HG03442 (cell line): ENCODE data around the gene KRTAP10-6.
"Not testable (repeated sequence)": the region's sequence is repeated elsewhere in the genome, so short reads cannot be mapped to it uniquely, and the experiment has no call there.

Experiments used
- ATAC-seq: cut with Tn5 transposase; IDR thresholded peaks from one replicate; pipeline ENCODE4 v1.9.1; 2021; ENCODE audit warnings: mild to moderate bottlenecking, moderate library complexity; ENCODE audit not compliant: unreplicated experiment

The KRTAP10-6 gene

DNA sequence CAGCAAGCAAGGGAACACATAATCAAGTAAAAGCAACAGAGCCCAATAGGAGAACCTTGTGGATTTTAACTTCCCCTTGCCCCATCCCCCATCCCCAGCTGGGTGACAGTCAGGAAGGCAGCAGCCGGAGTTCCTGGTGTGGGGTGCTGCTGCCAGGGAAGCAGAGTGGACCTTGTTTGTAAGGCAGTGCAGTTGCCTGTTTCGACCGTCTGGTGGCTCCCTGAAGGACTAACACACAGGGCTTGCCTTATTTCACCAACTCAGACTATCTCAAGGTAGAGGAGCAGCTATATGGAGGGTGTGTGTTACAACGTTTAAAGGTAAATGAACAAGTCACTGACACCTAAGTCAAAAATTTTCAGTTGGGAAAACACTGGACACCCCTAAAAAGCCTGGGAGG, 26.2 kb upstream of the KRTAP10-6 start:
- ATAC-seq: no peak

DNA sequence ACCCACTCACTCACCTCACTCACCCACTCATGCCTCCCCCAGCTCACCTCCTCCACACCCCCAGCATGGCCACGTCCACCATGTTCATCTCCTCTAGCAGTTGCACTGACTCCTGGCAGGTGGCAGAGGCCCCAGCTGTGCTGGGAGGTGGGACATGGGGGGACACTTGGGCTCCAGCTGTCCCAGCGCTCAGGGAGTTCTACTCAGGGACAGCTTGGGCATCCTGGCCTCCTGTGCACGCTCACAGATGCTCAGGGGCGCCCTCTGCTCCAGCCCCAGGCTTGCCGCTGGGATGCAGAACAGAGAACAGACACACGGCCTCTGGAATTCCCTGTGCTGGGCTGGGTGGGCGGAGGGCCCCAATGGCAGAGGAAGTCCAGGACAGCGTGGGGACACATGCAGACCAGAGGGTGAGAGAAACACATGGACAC, 24.8 kb upstream of the KRTAP10-6 start:
- no peak for ATAC-seq

DNA sequence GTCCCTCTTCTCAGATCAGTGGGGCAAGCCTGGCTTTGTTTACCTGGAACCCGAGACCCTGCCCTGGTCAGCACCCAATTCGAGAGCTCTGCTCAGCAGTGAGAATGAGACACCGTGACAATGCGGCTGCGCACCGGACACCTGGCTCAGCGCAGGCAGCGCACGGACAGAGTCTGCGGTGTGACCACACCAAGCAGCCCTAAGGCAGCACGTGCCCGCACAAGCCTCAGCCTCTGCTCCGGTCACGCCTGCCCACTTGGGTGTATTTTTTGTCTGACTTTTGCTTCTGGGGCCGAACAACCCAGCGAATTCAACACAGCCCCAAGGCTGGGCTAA, 24.3 kb upstream of the KRTAP10-6 start:
- no peak for ATAC-seq

DNA sequence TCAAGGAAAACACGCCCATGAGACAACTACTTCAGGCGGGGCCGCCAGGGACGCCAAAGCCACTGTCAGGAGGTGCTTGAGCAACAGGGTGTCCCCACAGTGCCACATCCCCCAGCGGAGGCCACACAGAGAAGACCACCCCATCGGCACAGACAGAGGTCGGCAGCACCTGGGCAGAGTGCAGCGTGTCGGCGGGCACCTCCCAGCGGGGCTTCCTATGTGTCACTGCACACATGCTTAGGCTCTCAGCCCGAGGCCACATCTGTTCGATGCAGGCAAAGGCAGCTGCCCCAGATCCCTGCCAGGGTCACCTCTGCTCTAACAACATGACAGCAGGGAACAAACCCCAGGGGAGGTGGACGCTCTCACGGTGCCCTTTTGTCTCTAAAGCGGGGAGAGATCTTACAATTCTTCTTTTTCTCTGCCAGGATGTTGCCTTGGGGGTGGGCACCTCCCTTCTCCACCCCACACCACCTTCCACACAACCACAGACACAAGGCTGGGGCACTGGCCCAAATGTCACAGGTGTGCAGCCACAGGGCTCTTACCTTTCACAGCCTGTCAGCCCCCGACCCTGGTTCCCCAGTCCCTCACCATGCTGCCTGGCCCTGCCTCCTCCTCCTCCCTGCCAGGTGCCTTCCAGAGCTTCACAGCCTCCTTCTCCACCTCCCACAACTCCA, 23.7 kb upstream of the KRTAP10-6 start:
- ATAC-seq: no peak

DNA sequence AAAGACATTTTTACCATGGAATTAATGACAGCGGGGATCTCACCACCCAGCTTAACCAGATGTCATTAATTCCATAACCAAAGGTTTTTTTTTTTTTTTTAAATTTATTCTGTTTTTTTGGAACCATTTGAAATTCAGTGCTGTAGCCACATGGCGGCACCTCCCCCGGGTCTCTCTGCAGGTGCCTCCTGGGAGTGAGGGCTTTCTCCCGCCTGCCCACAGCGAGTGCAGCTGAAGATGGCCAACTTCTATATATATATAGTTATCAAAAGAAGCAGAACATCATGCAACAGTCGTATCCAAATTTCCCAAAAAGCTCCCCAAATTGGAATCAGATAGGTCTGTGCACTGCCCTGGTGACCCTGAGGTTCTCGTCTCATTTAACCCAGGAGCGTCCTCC, 23.2 kb upstream of the KRTAP10-6 start:
- ATAC-seq: no peak

DNA sequence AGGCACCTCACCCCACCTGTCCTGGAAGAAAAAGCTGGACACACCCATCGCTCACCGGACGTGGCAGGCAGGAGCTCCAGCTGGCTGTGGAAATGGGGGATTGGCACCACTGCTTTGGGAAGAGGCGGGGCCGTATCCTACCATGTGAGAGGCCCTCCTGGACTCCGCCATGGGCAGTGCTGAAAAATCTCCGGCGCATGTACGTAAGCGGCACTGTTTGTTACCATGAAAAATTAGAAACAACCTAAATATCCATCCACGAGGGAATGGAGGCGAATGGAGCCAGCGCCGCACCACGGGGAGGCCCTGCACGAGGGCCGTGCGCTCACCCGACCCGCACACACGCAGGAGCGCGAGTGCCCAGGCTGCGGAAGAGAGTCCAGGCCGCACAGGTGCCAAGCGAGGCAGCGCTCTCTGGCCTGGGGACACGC, 22.7 kb upstream of the KRTAP10-6 start:
- no peak for ATAC-seq

DNA sequence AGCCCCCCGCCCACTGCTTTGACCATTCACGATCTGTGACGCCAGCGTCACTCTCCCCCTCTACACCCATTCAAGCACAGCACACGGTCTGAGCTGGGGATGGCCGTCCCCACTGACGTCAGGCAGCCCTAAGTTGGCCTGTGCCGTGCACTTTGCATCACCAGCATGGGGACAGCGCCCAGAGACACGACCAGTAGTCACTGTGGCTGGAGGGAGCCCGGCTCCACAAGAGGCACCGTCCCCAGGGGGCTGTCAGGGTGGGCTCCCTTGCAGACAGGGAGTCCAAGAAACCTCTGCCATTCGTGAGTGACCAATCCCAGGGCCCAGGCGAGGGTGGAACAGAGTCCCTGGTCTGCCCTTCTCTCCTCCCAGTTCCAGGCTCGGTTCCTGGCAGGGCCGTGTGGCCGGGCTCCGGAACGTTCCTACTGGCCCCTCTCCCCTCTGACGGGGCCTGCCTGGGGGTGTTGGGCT, 21.9 kb upstream of the KRTAP10-6 start:
- no peak for ATAC-seq

DNA sequence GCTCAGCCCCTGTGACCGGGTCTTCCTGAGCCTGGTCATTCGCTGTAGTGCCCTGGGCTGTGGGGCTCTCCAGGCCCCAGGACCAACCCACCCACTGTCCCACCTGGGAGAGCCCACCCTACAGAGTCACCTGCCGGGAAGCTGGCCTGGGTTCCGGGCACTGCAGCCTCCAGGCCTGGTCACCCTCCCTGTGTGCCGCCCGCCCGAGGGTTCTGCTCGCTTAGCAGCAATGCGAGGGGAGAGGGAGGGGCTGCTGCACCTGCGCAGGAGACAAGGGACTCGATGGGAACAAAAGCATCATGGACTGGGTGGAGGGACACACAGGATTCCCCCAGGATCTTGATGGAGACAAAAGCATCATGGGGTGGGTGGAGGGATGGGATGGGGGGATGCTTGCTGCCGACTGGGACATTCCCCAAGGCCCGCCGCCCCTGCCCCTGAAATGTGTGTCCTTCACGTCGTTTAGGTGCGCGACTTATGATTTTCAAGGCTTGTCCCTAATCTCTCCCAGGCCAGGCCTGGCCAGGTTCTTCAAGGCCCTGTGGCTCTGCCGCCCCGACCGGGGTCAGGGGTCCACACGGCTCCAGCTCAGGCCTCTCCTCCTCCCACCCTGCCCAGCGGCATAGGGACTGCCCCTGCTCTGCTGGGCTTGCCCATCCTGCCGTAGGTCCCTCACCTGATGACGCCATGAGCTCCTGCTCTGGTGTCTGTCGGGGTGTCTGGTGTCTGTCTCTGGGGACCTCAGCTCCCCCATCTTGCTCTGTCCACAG, 21.3 kb upstream of the KRTAP10-6 start:
- no peak for ATAC-seq

DNA sequence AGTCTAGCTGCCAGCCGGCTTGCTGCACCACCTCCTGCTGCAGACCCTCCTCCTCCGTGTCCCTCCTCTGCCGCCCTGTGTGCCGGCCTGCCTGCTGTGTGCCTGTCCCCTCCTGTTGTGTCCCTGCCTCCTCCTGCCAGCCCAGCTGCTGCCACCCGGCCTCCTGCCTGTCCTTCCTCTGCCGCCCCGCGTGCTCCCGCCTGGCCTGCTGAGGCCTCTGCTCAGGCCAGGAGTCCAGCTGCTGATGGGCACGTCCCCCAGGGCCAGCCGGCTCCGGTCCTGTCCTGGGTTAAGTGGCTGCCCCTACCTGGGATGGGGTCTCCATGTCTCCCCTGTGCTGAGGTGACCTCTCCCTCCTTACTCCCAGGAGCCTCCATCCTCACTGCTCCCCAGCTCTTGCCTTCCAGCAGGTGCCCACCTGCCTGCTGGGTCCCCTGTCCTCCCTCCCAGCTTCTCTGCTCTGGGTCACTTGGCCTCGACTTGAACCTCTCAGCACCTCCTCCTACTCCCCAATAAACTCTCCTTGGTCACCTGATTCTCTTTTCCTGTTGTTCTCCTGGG, 20.4 kb upstream of the KRTAP10-6 start:
- no peak for ATAC-seq

DNA sequence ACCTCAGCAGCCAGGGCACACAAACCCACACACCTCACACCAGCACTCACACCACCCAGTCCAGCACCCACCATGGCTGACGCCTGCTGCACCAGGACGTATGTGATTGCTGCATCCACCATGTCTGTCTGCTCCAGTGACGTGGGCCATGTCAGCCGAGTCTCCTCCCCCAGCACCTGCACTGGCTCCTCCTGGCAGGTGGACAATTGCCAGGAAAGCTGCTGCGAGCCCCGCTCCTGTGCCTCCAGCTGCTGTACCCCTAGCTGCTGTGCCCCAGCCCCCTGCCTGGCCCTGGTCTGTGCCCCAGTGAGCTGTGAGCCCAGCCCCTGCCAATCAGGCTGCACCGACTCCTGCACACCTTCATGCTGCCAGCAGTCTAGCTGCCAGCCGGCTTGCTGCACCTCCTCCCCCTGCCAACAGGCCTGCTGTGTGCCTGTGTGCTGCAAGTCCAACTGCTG, 19.8 kb upstream of the KRTAP10-6 start, which contains the start of gene KRTAP10-8:
Gene KRTAP10-8, plus strand, starts transcription at position 51 of the 458 bp plus-strand sequence. Its CDS starts 22 bp downstream, at position 73.
- no peak for ATAC-seq

DNA sequence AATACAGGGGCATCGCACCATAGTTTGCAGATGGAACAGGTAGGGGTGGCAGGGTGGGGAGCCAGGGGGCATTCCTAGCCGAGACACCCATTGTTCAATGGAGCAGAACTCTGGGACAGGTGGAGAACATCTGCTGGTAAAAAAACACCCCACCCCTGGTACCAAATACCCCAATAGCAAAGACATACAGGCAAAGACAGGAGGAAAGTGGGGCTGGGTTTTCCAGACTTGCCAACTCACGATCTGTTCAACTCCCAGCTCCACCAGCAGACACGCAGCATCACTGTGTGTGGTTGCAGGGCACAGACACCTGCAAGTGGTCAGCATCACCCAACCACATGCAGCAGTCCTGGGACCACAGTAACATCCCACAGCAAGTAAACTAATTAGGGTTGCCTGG, 19.2 kb upstream of the KRTAP10-6 start:
- no peak for ATAC-seq

DNA sequence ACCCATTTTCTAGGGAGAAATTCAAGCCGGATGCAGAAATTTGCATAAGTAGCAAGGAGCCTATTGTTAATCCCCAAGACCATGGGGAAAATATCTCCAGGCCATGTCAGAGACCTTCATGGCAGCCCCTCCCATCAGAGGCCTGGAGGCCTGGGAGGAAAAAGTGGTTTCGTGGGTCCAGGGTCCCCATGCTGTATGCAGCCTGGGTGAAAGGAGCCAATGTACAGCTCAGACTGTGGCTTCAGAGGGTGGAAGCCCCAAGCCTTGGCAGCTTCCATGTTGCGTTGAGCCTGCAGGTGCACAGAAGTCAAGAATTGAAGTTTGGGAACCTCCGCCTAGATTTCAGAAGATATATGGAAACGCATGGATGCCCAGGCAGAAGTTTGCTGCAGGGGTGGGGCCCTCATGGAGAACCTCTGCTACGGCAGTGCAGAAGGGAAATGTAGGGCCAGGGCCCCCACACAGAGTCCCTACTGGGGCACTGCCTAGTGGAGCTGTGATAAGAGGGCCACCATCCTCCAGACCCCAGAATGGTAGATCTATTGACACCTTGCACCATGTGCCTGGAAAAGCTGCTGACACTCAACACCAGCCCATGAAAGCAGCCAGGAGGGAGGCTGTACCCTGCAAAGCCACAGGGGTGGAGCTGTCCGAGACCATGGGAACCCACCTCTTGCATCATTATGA, 18.0 kb upstream of the KRTAP10-6 start:
- not testable (repeated sequence) for ATAC-seq

DNA sequence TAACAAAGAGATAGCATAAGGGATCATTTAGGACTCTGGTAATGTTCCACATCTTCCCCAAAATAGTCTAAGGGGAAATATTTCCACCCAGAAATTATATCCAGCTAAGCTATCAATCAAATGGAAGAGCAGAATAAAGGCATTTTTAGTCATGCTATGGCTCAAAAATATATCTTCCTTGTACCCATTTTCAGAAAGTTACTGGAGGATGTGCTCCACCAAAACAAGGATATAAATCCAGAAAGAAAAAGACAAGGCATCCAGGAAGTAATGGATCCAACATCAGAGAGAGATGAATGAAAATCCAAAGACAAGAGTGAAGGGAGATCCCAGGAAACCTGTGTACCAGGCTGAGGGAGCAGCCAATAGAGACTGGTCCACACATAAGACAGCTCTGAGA, 16.9 kb upstream of the KRTAP10-6 start:
- ATAC-seq: no peak

DNA sequence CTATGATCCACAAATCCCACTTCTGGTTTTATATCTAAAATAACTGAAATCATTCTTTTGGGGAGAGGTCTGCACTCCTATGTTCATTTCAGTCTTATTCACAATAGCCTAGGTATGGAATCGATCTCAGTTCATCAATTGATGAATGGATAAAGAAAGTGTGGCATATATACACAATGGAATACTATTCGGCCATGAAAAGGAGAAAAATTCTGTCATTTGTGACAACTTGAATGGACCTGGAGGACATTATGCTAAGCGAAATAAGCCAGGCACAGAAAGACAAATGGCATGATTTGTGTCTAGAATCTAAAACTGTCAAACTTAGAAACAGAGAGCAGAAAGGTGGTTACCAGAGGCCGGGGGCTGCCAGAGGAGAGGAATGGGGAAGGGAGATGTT, 14.2 kb upstream of the KRTAP10-6 start:
- ATAC-seq: no peak

DNA sequence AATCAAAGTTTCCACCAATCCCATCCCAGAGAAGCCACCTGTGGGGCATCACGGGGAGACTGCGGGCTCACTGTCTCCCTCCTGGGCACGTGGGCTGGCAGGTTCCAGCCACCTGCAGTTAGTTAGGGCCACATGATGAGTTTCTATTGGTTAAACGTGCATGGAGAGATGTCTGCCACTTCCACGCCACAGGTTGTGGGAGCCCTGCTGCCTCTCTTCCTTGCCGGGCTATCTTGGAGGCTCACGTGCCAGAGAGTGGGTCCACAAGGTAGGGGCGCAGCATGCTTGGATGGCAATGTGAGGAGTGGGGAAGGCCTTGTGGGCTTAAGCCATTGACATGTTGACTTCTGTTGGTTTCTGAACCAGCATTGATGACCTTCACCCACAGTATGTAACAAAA, 11.6 kb upstream of the KRTAP10-6 start:
- no peak for ATAC-seq

DNA sequence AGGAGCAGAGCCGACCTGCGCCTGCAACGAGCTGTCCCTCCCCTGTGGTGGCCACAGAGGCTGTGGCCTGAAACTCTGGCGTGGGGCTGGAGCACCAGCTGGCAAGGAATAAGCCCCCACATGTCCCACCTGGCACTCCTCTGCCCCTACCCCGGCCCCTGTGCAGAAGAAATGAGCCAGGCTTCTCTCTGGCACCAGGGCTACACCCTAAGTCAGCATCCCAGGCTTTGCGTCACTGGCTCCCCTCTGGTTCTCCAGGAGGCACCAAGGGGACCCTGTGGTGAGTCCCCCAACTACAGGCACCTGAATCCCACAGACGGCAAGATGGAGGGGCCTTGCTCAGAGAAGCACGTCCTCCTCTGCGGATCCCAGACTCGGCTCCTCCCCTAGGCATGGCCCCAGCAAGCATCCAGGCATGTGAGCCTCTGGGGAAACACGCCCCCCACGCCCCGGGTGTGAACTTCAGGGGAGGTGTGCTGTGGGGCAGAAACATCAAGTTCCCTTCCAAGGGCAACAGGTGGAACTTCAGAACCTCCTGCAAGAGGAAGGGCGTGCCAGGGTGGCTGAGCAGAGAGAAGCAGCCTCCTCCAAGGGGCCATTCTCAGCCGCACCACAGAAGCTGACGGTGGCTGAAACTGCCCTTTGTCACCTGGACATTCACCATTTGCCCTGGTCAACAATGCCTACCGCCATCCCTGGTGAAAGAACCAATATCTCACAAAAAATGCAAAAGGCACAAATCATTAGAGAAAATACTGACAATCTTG, 11.0 kb upstream of the KRTAP10-6 start:
- ATAC-seq: no peak

DNA sequence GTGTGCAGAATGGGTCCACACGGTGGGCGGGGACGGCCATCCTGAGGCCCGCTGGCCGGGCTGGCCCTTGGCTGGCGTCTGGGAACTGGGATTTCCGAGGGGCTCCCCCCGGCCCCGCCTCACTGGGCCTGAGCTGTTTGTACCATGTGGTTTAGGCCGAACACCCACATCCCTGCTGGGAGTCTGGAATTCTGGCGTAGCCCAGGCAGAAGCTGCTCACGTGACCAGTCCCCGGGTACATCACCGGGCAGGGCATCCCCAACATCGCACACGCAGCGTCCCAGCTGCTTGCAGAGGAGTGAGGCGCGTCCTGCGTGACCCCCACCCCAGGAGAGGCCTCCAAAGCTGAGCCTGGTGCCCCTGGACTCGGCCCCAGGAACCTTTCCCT, 10.2 kb upstream of the KRTAP10-6 start:
- ATAC-seq: no peak

DNA sequence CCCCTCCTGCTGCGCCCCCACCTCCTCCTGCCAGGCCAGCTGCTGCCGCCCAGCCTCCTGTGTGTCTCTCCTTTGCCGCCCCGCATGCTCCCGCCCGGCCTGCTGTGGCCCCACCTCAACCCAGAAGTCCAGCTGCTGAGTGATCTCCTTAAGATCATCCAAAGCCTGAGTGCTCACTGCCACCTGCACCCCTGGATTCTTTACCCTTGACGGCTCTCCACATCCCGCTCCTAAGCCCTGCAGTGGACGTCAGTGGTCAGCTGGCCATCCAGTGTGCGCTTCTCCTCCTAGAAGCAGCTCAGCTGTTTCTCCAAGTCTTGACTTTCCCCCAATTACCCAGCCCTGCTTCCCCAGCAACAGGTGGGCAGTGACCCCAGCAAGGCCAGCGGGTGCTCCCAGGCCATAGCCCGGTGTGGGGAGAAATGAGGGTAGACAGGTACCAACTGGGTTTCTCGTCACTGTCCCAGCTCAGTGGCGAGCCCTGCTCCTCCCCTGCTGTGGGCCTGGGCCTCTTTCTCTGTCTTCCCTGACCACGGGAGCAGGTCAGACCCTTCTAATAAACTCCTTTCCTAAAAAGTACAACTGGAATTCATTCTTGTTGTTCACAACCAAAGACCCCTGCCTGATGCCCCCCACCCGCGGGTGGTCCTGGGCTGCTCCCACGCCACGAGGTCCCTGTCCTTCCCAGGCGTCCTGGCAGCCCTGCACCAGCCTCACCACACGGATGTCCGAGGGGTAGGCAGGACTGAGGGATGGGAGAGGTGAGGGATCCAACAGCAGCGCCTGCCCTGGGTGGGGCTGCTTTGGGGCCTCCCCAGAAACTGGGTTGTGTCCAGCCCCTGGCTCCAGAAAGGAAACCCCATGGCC, 9.5 kb upstream of the KRTAP10-6 start:
- no peak for ATAC-seq

DNA sequence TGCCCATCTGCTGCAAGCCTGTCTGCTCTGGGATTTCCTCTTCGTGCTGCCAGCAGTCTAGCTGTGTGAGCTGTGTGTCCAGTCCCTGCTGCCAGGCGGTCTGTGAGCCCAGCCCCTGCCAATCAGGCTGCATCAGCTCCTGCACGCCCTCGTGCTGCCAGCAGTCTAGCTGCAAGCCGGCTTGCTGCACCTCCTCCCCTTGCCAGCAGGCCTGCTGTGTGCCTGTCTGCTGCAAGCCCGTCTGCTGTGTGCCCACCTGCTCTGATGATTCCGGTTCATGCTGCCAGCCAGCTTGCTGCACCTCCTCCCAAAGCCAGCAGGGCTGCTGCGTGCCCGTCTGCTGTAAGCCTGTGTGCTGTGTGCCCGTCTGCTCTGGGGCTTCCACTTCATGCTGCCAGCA, 8.8 kb upstream of the KRTAP10-6 start:
- not testable (repeated sequence) for ATAC-seq
